Liver (tissue), 9 donors: ENCODE results near the gene KCNJ11. TPM values are rescaled to one million over a fixed set of nuclear protein-coding genes. Genes with fewer than 3 reads are reported as not detected.

ENCODE experiments used
- DNase-seq: peaks from one replicate; pipeline ENCODE4 v3.0.0-alpha.2; 2017; ENCODE audit warnings: low spot score
- H3K27ac ChIP-seq, 2 donors: one replicate each; pipeline ENCODE4 v1.7.0; 2013; ENCODE audit warnings: inconsistent platforms in 2 of 2, low read length in 2 of 2, control low read depth in 1 of 2, low read depth in 1 of 2, mild to moderate bottlenecking in 1 of 2
- H3K27me3 ChIP-seq, 4 donors: one replicate each; pipeline versions ENCODE4 v1.6.1 to v1.7.0; 2013; ENCODE audit warnings: low read length in 3 of 4, inconsistent platforms in 1 of 4, mild to moderate bottlenecking in 1 of 4, moderate library complexity in 1 of 4; ENCODE audit not compliant: control insufficient read depth in 4 of 4, insufficient read depth in 4 of 4
- H3K36me3 ChIP-seq, 4 donors: one replicate each; pipeline versions ENCODE4 v1.6.1 to v1.7.0; 2013; ENCODE audit warnings: low read length in 3 of 4, mild to moderate bottlenecking in 3 of 4, low read depth in 1 of 4, moderate library complexity in 1 of 4; ENCODE audit not compliant: control insufficient read depth in 4 of 4, insufficient read depth in 3 of 4
- H3K4me1 ChIP-seq, 4 donors: one replicate each; pipeline versions ENCODE4 v1.6.1 to v1.7.0; 2013; ENCODE audit warnings: low read length in 3 of 4, mild to moderate bottlenecking in 3 of 4, moderate library complexity in 1 of 4; ENCODE audit not compliant: control insufficient read depth in 4 of 4, insufficient read depth in 4 of 4
- H3K4me3 ChIP-seq, 3 donors: one replicate each; pipeline versions ENCODE4 v1.6.1 to v1.7.0; 2013; ENCODE audit warnings: low read length in 3 of 3, control low read depth in 1 of 3, low read depth in 1 of 3, mild to moderate bottlenecking in 1 of 3
- H3K9ac ChIP-seq, 2 donors: one replicate each; pipeline ENCODE4 v1.7.0; 2013; ENCODE audit warnings: low read length in 2 of 2, mild to moderate bottlenecking in 2 of 2, moderate library complexity in 2 of 2, control low read depth in 1 of 2, low read depth in 1 of 2
- H3K9me3 ChIP-seq, 4 donors: one replicate each; pipeline versions ENCODE4 v1.6.1 to v1.7.0; 2013; ENCODE audit warnings: low read length in 3 of 4; ENCODE audit not compliant: control insufficient read depth in 4 of 4
- ATF3 ChIP-seq: IDR thresholded peaks from 2 replicates; pipeline ENCODE4 v1.6.1; 2016; ENCODE audit warnings: antibody characterized with exemption
- CTCF ChIP-seq: fragments of 150-350 bp; IDR thresholded peaks from 2 replicates; pipeline ENCODE4 v1.5.1; 2017; ENCODE audit warnings: improper control_type of control experiment, low read depth, low read length; ENCODE audit not compliant: missing input control
- FOXA2 ChIP-seq: IDR thresholded peaks from 2 replicates; pipeline ENCODE4 v1.6.1; 2016; ENCODE audit warnings: antibody characterized with exemption
- GABPA ChIP-seq, 2 donors: IDR thresholded peaks in 1 of 2; conservative IDR thresholded peaks in 1 of 2; 2 replicates each; pipeline ENCODE4 v1.6.1; 2016; ENCODE audit warnings: antibody characterized with exemption in 2 of 2, mild to moderate bottlenecking in 1 of 2, moderate library complexity in 1 of 2
- HNF4A ChIP-seq, 2 donors: conservative IDR thresholded peaks; 2 replicates each; pipeline ENCODE4 v1.6.1; 2016; ENCODE audit warnings: antibody characterized with exemption in 2 of 2, mild to moderate bottlenecking in 2 of 2
- HNF4G ChIP-seq: IDR thresholded peaks from 2 replicates; pipeline ENCODE4 v1.6.1; 2016; ENCODE audit warnings: antibody characterized with exemption
- MAX ChIP-seq: IDR thresholded peaks from 2 replicates; pipeline ENCODE4 v1.6.1; 2016; ENCODE audit warnings: antibody characterized with exemption
- NR2F2 ChIP-seq: IDR thresholded peaks from 2 replicates; pipeline ENCODE4 v1.6.1; 2016; ENCODE audit warnings: antibody characterized with exemption
- REST ChIP-seq: IDR thresholded peaks from 2 replicates; pipeline ENCODE4 v1.6.1; 2016; ENCODE audit warnings: antibody characterized with exemption, mild to moderate bottlenecking
- RXRA ChIP-seq, 2 donors: IDR thresholded peaks; 2 replicates each; pipeline ENCODE4 v1.6.1; 2017 to 2018; ENCODE audit warnings: antibody characterized with exemption in 2 of 2, mild to moderate bottlenecking in 1 of 2
- SP1 ChIP-seq: IDR thresholded peaks from 2 replicates; pipeline ENCODE4 v1.6.1; 2018; ENCODE audit warnings: antibody characterized with exemption, mild to moderate bottlenecking
- YY1 ChIP-seq: IDR thresholded peaks from 2 replicates; pipeline ENCODE4 v1.6.1; 2016; ENCODE audit warnings: antibody characterized with exemption, mild to moderate bottlenecking
- ZBTB33 ChIP-seq: IDR thresholded peaks from 2 replicates; pipeline ENCODE4 v1.6.1; 2016; ENCODE audit warnings: antibody characterized with exemption
- WGBS: extraction: QIAGEN DNeasy Blood & Tissue Kit; methylation state at CpG from one replicate; pipeline ENCODE4 v1.1.7; 2013; 5-methylcytosine and 5-hydroxymethylcytosine counted together
- polyA plus RNA-seq, 2 donors: library from polyadenylated mRNA; stranded (reverse) in 1 of 2; unstranded in 1 of 2; fragments of 200-250 nt in 1 of 2; fragments of >200 nt in 1 of 2; fragmentation: Nextera tagmentation in 1 of 2; extraction: Ambion mirVana in 1 of 2; gene quantifications; one replicate each; pipeline versions ENCODE4 v1.2.1 to v1.2.3, GENCODE V29; 2013 to 2015
- total RNA-seq, 2 donors: library from RNA; depleted of rRNA; stranded (reverse); fragments of >200 nt; gene quantifications; one replicate each; pipeline ENCODE4 v1.2.3, GENCODE V29; 2014
- donor health status: healthy.
- donor health status: healthy.
- donor health status: healthy.
- donor health status: healthy.
- donor health status: healthy.

KCNJ11 gene
- total and polyA plus RNA-seq, 4 donors, result 0.28 to 1.1 (median 0.75) TPM; not detected in 1

GRCh38 chr11:17423533-17424310, 35.3 kb upstream of the KCNJ11 start (continued):
- no peak for TF ChIP-seq MAX

- Histone ChIP-seq H3K27me3 (peaks cover 0 to 11% (median 2%) of the 10 kb centered on the region in 4 donors), H3K9me3 (no peaks in the 10 kb centered on the region), H3K4me1 (no peaks in the 10 kb centered on the region), H3K4me3 (no peak overlapping the region), H3K27ac (no peak overlapping the region), H3K36me3 (no peaks in the 10 kb centered on the region), H3K9ac (no peak overlapping the region)
- 66% methylated on average over 4 of the region's 4 CpGs for WGBS
- DNase-seq, result no peak
- TF ChIP-seq HNF4G (no peak), RXRA (IDR thresholded peaks at IDR 0.05) (no peak), HNF4A (conservative IDR thresholded peaks at IDR 0.05) (no peak), ATF3 (no peak), YY1 (no peak), ZBTB33 (no peak), FOXA2 (no peak), SP1 (no peak), REST (no peak), CTCF (no peak), GABPA (IDR thresholded peaks at IDR 0.05 in 1 of 2, conservative IDR thresholded peaks at IDR 0.05 in 1 of 2) (no peak), NR2F2 (no peak)
These were observed 33.3 kb upstream of the KCNJ11 start for GRCh38 chr11:17421781-17422180.
